Upper lobe of left lung (tissue), 6 donors: ENCODE measurements around the gene SPATA46. TPM values are rescaled to one million over a fixed set of nuclear protein-coding genes. Genes with fewer than 3 reads are reported as not detected.
A peak's percentile ranks its signal among the peaks of the same experiment; 100 is the strongest.

Experiments used
- ATAC-seq, 2 donors: fragments of 200-7000 bp; cut with Tn5 transposase; one replicate each; pipeline ENCODE4 v1.9.1; 2022; ENCODE audit warnings: mild to moderate bottlenecking in 2 of 2, moderate library complexity in 2 of 2; ENCODE audit not compliant: low FRiP score in 2 of 2
- DNase-seq, 2 donors: peaks; one replicate each; pipeline ENCODE4 v3.0.0-alpha.2; 2019 to 2020
- H3K27ac ChIP-seq, 4 donors: fragments of 200-600 bp; sonication (generic); one replicate each; pipeline ENCODE4 v1.5.1; 2016 to 2019
- H3K27me3 ChIP-seq, 4 donors: fragments of 200-600 bp; sonication (generic); one replicate each; pipeline ENCODE4 v1.5.1; 2017 to 2019
- H3K36me3 ChIP-seq, 4 donors: fragments of 200-600 bp; sonication (generic); one replicate each; pipeline ENCODE4 v1.5.1; 2016 to 2019
- H3K4me1 ChIP-seq, 4 donors: fragments of 200-600 bp; sonication (generic); one replicate each; pipeline ENCODE4 v1.5.1; 2018 to 2019
- H3K4me3 ChIP-seq, 4 donors: fragments of 200-600 bp; sonication (generic); one replicate each; pipeline ENCODE4 v1.5.1; 2017 to 2019; ENCODE audit warnings: mild to moderate bottlenecking in 2 of 4, moderate library complexity in 1 of 4
- H3K9me3 ChIP-seq, 4 donors: fragments of 200-600 bp; sonication (generic); one replicate each; pipeline ENCODE4 v1.5.1; 2018 to 2019
- CTCF ChIP-seq, 6 experiments: fragments of 450-650 bp in 4 of 6; fragments of 200-600 bp in 2 of 6; sonication (generic) in 2 of 6; IDR thresholded peaks; one replicate each; pipeline ENCODE4 v1.5.1; 2016 to 2019; ENCODE audit warnings: antibody characterized with exemption in 6 of 6
- EP300 ChIP-seq, 4 donors: sonication (generic); formaldehyde crosslinking; IDR thresholded peaks; one replicate each; pipeline ENCODE4 v1.5.1; 2017; ENCODE audit warnings: antibody characterized with exemption in 4 of 4, control low read depth in 2 of 4
- POLR2A ChIP-seq, 4 donors: fragments of 450-650 bp; IDR thresholded peaks; one replicate each; pipeline ENCODE4 v1.5.1; 2016 to 2017; ENCODE audit warnings: antibody characterized with exemption in 4 of 4, mild to moderate bottlenecking in 2 of 4
- POLR2AphosphoS5 ChIP-seq, 2 donors: sonication (generic); formaldehyde crosslinking; IDR thresholded peaks; one replicate each; pipeline ENCODE4 v1.5.1; 2017; ENCODE audit warnings: antibody characterized with exemption in 2 of 2
- WGBS, 2 donors: methylation state at CpG; one replicate each; pipeline ENCODE4 v1.1.5; 2017 to 2018; 5-methylcytosine and 5-hydroxymethylcytosine counted together
- total RNA-seq, 6 donors: library from RNA; depleted of rRNA in 4 of 6; stranded (reverse); fragments of >200 nt in 4 of 6; gene quantifications; one replicate each; pipeline versions ENCODE4 v1.1.0 to v1.2.1, GENCODE V29; 2016 to 2021
- donor health status: DM: no; HTN: no; CAD: no; lungs with moderate emphysema.
- donor health status: DM: no; HTN: yes; CAD: no; lungs with severe emphysema.

SPATA46 gene
- total RNA-seq, 6 donors from 2014 or later: not detected

- TF ChIP-seq CTCF (IDR thresholded peaks at IDR 0.05) (no peak), EP300 (IDR thresholded peaks at IDR 0.05) (no peak), POLR2AphosphoS5 (IDR thresholded peaks at IDR 0.05) (no peak), POLR2A (IDR thresholded peaks at IDR 0.05) (no peak)
- H3K27me3 ChIP-seq: no peaks in the 10 kb centered on the region
- WGBS, 2 donors: 84 to 89% methylated on average over 10 of the region's 10 CpGs
- no peak for ATAC-seq
- no peaks in the 10 kb centered on the region for H3K36me3 ChIP-seq
- no peak for DNase-seq
- no peak overlapping the region for H3K27ac ChIP-seq
- peaks cover 0 to 2% (median 0%) of the 10 kb centered on the region in 4 donors for H3K4me1 ChIP-seq
- no peaks in the 10 kb centered on the region for H3K9me3 ChIP-seq
- H3K4me3 ChIP-seq: no peak overlapping the region
Measured at GRCh38 chr1:162359523-162360236, 17.0 kb downstream of the SPATA46 start.

- ATAC-seq: no peak
- Histone ChIP-seq H3K27ac (no peak overlapping the region), H3K4me3 (no peak overlapping the region), H3K4me1 (peaks cover 0 to 5% (median 2%) of the 10 kb centered on the region in 4 donors), H3K27me3 (no peaks in the 10 kb centered on the region), H3K36me3 (no peaks in the 10 kb centered on the region), H3K9me3 (no peaks in the 10 kb centered on the region)
- WGBS, 2 donors: 73 to 86% methylated on average over 1 of the region's 1 CpG
- TF ChIP-seq POLR2AphosphoS5 (IDR thresholded peaks at IDR 0.05) (no peak), POLR2A (IDR thresholded peaks at IDR 0.05) (no peak), CTCF (IDR thresholded peaks at IDR 0.05) (no peak)
- DNase-seq: no peak
Measured at GRCh38 chr1:162358928-162359327, 17.7 kb downstream of the SPATA46 start.

GRCh38 chr1:162357681-162358266 lies 18.9 kb downstream of the SPATA46 start:
- no peak overlapping the region for H3K4me3 ChIP-seq
- DNase-seq: no peak
- peak in 1 of 2 donors; percentile 73 for ATAC-seq
- H3K4me1 ChIP-seq: peaks cover 0 to 14% (median 5%) of the 10 kb centered on the region in 4 donors
- H3K27ac ChIP-seq: no peak overlapping the region
- WGBS, 2 donors: 54 to 57% methylated on average over 5 of the region's 5 CpGs
- TF ChIP-seq POLR2A (IDR thresholded peaks at IDR 0.05) (no peak), CTCF (IDR thresholded peaks at IDR 0.05) (peak in 5 of 6 experiments; percentile 19 to 50 (median 41))
- H3K9me3 ChIP-seq: no peaks in the 10 kb centered on the region
- no peaks in the 10 kb centered on the region for H3K36me3 ChIP-seq
- no peaks in the 10 kb centered on the region for H3K27me3 ChIP-seq

GRCh38 chr1:162353702-162354101 lies 23.0 kb downstream of the SPATA46 start:
- H3K4me1 ChIP-seq: peaks cover 3 to 25% (median 6%) of the 10 kb centered on the region in 4 donors
- no peak overlapping the region for H3K4me3 ChIP-seq
- H3K27ac ChIP-seq: peak overlapping the region in 1 of 4 donors; percentile 38
- WGBS, 2 donors: 44 to 77% methylated on average over 3 to 5 of the region's 5 CpGs
- TF ChIP-seq EP300 (IDR thresholded peaks at IDR 0.05) (no peak), POLR2A (IDR thresholded peaks at IDR 0.05) (no peak), POLR2AphosphoS5 (IDR thresholded peaks at IDR 0.05) (no peak), CTCF (IDR thresholded peaks at IDR 0.05) (no peak)
- no peaks in the 10 kb centered on the region for H3K36me3 ChIP-seq
- DNase-seq (no peak), ATAC-seq (no peak)
- H3K27me3 ChIP-seq: no peaks in the 10 kb centered on the region
- no peaks in the 10 kb centered on the region for H3K9me3 ChIP-seq
